ENCODE measurements around the gene NBL1.

DNA sequence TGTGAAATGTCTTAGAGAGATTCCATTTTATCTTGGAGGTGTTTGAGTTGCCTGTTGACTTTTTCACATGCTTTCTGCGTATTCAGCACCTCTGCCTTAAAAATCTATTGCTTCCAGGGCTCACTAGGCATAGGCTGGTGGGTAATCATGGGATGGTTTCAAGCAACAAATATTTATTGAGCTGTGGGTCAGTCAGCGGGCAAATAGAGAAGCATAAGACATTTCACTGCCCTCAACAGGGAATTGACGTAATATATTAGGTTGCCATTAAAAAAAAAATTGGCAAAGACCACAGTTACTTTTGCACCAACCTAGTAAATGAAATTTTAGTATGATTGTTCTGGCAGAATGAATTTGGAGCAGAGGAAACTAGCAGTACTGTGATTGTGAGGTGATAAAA, 44.3 kb upstream of the NBL1 start:
- TF ChIP-seq, protein P1, sequence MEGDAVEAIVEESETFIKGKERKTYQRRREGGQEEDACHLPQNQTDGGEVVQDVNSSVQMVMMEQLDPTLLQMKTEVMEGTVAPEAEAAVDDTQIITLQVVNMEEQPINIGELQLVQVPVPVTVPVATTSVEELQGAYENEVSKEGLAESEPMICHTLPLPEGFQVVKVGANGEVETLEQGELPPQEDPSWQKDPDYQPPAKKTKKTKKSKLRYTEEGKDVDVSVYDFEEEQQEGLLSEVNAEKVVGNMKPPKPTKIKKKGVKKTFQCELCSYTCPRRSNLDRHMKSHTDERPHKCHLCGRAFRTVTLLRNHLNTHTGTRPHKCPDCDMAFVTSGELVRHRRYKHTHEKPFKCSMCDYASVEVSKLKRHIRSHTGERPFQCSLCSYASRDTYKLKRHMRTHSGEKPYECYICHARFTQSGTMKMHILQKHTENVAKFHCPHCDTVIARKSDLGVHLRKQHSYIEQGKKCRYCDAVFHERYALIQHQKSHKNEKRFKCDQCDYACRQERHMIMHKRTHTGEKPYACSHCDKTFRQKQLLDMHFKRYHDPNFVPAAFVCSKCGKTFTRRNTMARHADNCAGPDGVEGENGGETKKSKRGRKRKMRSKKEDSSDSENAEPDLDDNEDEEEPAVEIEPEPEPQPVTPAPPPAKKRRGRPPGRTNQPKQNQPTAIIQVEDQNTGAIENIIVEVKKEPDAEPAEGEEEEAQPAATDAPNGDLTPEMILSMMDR (conservative IDR thresholded peaks at IDR 0.05; ENCODE audit: low read depth, low read length): no peak
- no peak for TF ChIP-seq EZH2 (IDR thresholded peaks at IDR 0.05; ENCODE audit: borderline replicate concordance, low read depth, low read length, poor library complexity, severe bottlenecking)
